Inflammatory macrophage treated with lipopolysaccharide for 1 hour (primary cell): ENCODE data around the gene EGFL7.

Source experiments
- DNase-seq, 2 donors: peaks; one replicate each; pipeline ENCODE4 v3.0.0-alpha.2; 2020 to 2022

EGFL7 gene

DNA sequence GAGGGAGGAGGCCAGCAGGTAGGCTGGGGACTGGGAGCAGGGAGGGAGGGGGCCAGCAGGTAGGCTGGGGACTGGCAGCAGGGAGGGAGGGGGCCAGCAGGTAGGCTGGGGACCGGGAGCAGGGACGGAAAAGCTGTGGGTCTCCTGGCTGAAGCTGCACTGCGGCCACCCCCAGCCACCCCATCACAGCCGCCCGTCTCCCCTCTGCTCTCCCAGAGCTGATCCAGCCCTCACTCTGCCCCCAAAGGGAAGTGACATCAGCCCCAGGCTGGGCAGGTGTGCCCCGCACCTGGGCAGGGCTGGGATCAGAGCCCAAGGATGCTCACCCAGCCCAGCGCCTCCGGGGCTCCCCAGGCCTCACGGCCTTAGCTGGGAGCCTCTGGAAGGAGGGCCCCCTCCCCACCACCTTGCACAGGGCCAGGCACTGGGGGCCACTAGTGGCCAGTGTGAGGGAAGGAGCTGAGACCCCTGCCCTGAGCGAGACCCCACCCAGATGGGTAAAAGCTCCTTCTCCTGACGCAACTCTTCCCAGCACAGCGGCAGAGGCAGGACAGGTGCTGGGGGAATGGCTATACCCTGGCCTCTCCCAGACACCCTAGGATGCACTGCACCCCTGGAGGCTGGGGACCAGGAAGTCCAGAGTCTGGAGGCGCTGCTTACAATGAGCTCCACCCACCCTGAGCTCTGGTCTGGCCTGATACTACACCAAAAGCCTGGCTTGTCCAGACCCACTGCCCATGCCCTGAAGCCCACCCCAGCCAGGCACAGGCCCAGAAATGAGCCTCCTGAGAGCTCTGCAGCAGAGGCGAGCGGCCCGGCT is 13.0 kb downstream of the EGFL7 start:
- DNase-seq = no peak

GRCh38 chr9:136676297-136676794 is 13.6 kb downstream of the EGFL7 start:
- DNase-seq = no peak

DNA sequence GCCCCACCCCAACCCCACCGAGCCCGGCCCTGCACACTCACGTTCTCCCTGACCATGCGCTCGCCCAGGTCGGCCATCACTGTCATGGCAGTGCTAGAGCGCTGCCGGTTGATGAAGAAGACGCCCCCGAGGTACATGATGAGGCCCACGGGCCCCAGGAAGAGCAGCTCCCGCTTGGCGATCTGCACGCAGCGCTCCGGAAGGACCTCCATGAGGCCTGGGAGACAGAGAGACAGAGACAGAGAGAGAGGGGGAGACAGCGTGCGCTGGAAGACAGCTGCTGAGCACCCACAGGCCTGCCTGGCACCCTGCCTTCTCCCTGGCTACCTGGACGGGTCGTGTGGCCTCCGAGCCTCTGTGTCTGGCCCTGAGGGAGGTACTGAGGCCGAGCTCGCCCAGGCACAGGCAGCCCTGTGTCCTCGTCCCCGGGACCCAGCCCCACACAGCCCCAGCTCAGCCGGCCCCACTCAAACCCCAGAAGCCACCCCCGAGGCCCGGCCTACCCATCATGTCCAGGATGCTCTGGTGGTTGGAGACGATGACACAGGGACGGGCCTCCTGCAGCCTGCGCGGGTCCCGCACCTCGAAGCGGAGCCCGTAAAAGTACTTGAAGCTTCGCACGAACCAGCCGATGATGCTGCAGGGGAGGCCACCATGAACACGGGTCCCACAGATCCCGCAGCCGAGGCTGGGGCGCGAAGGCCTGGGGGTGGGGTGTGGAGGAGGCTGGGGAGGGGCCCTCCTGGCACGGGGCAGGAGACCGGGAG is 14.4 kb downstream of the EGFL7 start:
- no peak for DNase-seq

- DNase-seq = no peak
Observed at GRCh38 chr9:136678034-136678433, 15.3 kb downstream of the EGFL7 start.

DNA sequence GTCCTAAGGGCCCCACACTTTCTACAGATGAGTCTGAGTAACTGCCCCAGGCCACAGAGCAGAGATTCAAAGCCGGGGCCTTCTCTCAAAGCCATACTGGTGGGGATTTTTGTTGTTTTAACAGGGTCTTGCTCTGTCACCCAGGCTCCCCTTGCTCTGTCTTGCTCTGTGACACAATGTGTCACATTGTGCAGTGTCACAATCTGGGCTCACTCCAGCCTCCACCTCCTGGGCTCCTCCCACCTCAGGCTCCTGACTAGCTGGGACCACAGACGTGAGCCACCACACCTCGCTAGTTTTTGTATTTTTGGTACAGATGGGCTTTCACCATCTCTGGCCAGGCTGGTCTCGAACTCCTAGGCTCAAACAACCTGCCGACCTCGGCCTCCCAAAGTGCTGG is 15.9 kb downstream of the EGFL7 start:
- DNase-seq = peak; percentile 35 to 55

DNA sequence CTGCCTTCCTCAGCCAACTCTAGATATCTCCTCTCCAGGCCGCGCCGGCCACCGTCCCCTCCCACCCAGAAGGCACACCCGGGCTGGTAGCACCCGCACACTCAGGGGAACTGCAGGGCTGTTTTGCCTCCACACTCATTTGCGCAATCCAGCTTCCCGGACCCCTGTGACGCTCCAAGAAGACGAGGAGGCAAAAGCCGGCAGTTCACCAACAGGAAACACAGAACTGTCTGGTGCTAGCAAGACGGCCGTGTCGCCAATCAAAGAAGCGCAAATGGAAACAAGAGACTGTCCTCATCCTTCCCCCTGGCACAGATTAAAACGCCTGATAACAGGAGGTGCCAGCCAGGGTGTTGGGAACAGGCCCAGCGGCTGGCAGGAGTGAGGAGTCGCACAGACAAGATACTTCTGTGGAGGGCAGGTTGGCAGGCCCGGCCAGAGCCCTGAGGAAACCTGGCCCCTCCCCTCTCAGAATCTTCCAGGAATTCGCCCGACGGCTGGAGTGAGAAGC is 16.8 kb downstream of the EGFL7 start:
- DNase-seq = peak; percentile 60 to 65

- no peak for DNase-seq
Observed at GRCh38 chr9:136681029-136681428, 18.3 kb downstream of the EGFL7 start.

GRCh38 chr9:136681945-136682699 is 19.4 kb downstream of the EGFL7 start:
- DNase-seq = no peak

GRCh38 chr9:136682710-136683109 is 20.0 kb downstream of the EGFL7 start:
- DNase-seq = no peak

- no peak for DNase-seq
Observed at GRCh38 chr9:136683173-136683745, 20.5 kb downstream of the EGFL7 start.

DNA sequence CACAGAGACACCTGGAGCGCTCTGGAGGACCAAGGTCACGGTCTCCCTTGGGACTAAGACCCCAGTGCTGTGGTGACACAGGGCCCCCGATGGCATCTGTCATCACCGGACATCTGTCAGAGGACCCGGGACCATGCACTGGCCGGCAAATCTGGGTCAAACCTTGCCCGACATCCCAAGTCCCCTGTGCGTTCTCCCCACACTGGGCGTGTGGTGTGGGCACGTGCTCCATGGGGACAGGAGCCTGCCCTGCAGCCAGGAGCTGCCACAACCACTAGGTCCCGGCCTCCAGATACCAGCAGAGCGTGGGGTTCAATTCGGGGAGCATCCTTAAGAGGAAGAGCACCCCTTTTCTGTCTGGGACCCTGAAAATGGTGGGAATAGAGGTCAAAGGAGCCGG is 21.0 kb downstream of the EGFL7 start:
- DNase-seq = no peak

- DNase-seq = no peak
Observed at GRCh38 chr9:136684339-136684738, 21.6 kb downstream of the EGFL7 start.

- no peak for DNase-seq
Observed at GRCh38 chr9:136684799-136685198, 22.1 kb downstream of the EGFL7 start.

DNA sequence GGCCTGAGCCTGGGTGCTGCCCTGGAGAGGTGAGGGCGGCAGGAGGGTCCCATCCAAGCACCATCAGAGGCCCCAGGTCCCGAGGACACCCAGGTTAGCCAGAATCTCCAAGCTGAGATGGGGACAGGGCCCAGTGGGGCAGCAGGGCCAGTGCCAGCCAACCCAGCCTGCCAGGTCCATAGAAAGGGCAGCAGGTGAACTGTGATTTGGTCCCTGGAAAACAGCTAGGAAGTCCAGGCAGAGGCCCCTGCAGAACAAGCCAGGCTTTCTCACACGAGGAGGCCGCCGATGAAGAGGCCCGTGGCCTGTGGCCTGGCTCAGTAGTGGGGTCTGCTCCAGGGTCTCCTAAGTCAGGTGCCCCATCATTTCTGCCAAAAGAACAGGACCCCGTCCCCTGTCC is 22.5 kb downstream of the EGFL7 start:
- DNase-seq = no peak

- DNase-seq = no peak
Observed at GRCh38 chr9:136685790-136686533, 23.2 kb downstream of the EGFL7 start.

DNA sequence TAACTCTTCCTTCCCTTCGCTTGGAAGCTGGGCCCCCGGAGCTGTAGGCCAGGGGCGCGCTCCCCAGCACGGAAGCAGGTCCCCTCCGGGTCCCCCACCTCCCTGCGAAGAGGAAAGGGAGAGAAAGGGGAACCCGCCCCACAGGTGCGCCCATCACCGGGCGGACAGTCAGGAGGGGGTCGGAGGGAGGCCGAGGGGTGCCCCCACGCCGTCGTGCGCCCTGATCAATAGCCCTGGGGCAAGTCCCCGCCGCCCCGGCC is 23.7 kb downstream of the EGFL7 start:
- no peak for DNase-seq

DNA sequence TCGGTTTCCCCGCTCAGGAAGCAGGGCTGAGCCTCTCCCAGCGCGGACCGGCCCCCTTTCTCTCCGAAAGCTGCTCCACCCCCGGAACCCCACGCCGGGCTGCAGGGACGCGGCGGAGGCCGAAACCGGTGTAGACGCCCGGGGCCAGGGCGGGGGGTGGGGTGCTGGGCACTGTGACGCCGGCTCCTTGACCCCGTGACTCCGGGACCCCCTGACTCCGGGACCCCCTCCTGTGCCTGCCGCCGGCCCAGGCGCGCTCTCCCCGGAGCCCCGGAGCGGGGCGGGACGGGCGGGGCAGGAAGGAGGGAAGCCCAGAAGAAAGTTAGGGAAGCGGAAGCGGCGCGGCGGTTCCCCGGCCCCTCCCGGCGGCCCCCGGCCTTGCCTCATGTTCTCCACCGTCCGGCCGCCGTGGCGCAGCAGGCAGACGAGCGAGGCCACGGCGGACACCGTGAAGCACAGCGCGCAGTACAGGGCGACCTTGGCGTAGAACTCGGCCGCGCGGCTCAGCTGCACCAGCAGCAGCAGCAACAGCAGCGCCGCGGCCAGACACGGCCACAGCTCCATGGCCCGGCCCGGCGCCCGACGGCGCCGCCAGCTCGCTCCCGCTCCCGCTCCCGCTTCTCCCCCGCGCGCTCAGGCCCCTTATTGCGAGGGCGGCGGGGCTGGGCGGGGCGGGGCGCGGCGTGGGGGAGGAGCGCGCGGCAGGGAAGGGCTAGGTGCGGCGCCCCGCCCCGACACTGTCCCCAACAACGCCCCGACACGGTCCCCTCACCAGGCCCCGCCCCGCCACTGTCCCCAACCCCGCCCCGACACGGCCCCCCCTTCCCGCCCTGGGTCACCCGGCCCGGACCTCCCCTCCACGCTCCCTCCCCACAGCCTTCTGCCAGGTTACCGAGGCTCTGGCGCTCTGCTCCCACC is 24.3 kb downstream of the EGFL7 start, which contains the start of gene AGPAT2:
Gene AGPAT2 (minus strand): TSS at position 664 of the 918 bp plus-strand sequence. CDS start 100 bp downstream, at position 564.
- DNase-seq = peak; percentile 55 to 69

DNA sequence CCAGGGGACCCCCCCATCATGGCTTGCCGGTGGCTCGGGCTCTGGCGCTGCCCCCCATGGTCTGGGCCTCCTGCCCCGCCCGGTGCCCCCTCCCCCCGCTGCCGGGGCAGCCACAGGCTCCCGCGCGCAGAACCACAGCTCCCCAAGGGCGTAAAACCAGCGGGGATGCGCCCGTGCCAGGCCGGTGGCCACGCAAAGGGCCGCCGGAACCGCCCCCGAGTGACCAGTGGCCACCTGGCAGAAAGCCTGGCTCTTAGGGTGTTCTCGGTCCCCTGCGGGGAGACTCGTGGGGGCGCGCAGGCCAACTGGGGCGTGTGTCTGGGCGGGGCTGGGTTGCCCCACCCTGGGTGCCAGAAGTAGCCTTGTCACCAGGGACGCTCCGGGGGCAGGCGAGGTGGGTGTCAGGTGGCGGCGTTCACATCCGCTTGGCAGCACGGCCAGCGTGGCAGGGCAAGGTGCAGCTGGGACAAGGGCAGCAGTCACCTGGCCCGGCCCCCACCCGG is 25.1 kb downstream of the EGFL7 start:
- no peak for DNase-seq

DNA sequence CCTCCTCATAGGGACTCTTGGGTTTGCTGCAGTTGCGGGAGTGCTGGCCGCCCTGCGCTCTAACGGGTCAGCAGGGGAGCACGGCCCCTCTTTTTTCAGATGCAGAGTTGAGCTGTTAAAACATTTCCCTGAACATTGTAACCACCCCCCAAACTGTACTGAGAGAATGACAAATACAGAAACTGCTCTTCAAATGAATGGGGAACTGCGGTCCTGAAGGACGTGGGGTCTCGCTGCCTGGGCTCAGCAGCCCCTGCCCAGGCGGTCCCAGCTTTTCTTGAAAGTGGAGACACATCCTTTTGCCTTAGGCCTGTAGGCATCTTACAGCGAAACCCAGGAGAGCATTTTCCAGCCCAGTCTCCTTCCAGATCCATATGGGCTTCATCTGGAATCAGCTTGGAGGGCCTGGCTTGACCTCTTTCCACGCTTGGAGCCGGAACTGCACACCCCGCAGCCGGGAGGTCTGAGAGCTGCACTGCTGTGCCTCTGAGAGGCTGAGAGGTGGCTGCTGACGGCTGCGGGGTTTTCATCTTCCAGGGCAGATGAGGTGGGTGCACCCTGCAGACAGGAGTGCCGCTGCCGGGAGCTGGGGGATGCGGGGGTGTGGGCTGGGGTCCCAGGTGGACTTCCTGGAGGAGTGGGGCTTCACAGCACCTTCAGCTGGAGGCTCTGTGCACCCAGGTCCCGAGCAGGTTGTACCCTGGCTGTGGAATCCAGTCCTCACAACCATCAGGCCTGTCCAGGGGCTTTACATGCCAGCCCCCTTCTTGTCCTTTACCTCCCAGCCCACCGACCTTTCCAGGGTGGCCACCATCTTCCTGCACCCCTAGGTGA is 25.8 kb downstream of the EGFL7 start:
- no peak for DNase-seq

DNA sequence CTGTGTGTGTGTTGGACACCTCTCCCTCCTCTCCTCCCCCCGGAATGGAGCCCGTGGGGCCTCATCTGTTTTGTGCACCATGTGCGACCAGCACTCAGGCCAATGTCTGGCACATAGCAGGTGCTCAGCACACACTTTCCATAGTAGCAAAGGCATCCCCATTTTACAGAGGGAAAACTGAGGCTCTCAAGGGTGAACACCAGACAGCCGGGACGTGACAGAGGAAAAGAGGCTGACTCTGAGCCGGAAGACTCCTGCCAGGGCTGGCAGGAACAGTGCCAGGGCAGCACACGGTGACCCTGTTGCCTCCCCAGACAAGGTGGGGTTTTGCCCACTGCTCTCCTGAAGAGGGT is 26.4 kb downstream of the EGFL7 start:
- no peak for DNase-seq
